ENCODE results near the gene MIA2. TPM values are rescaled to one million over a fixed set of nuclear protein-coding genes. Genes with fewer than 3 reads are reported as not detected.
A peak's percentile ranks its signal among the peaks of the same experiment; 100 is the strongest.

Gene MIA2
- total and polyA plus RNA-seq, 4 donors, result 39.2 to 106 (median 56.4) TPM

GRCh38 chr14:39433452-39433813, 199.7 kb downstream of the MIA2 start:
- peak overlapping the region; percentile 85 to 99 for H3K9ac ChIP-seq (ENCODE audit: low read depth in 1 of 2, low read length in 2 of 2)
- TF ChIP-seq RXRA (IDR thresholded peaks at IDR 0.05) (no peak), TAF1 (conservative IDR thresholded peaks at IDR 0.05) (no peak), JUND (IDR thresholded peaks at IDR 0.05) (no peak), SP1 (IDR thresholded peaks at IDR 0.05) (no peak), RAD21 (IDR thresholded peaks at IDR 0.05) (no peak)
- H3K27ac ChIP-seq (ENCODE audit: low read depth in 1 of 2, low read length in 2 of 2), result peak overlapping the region; percentile 89 to 97
- H3K4me1 ChIP-seq (ENCODE audit: control insufficient read depth in 4 of 4, insufficient read depth in 4 of 4, low read length in 3 of 4), result peaks cover 4 to 36% (median 19%) of the 10 kb centered on the region in 4 donors
- H3K9me3 ChIP-seq (ENCODE audit: control insufficient read depth in 4 of 4, low read length in 3 of 4), result no peaks in the 10 kb centered on the region
- no peaks in the 10 kb centered on the region for H3K27me3 ChIP-seq (ENCODE audit: control insufficient read depth in 4 of 4, insufficient read depth in 4 of 4, low read length in 3 of 4)
- no peak for DNase-seq (ENCODE audit: low spot score)
- peak overlapping the region; percentile 55 to 81 (median 60) for H3K4me3 ChIP-seq (ENCODE audit: low read depth in 1 of 3, low read length in 3 of 3)
- WGBS, result 10% methylated on average over 8 of the region's 8 CpGs
- no peaks in the 10 kb centered on the region for H3K36me3 ChIP-seq (ENCODE audit: control insufficient read depth in 4 of 4, insufficient read depth in 3 of 4, low read depth in 1 of 4, low read length in 3 of 4)

- H3K27ac ChIP-seq (ENCODE audit: low read depth in 1 of 2, low read length in 2 of 2), result no peak overlapping the region
Observed at GRCh38 chr14:39434401-39434800, 200.7 kb downstream of the MIA2 start.

GRCh38 chr14:39435241-39435640, 201.5 kb downstream of the MIA2 start:
- H3K36me3 ChIP-seq (ENCODE audit: control insufficient read depth in 4 of 4, insufficient read depth in 3 of 4, low read depth in 1 of 4, low read length in 3 of 4), result no peaks in the 10 kb centered on the region
- no peaks in the 10 kb centered on the region for H3K27me3 ChIP-seq (ENCODE audit: control insufficient read depth in 4 of 4, insufficient read depth in 4 of 4, low read length in 3 of 4)
- 90% methylated on average over 6 of the region's 6 CpGs for WGBS
- H3K4me1 ChIP-seq (ENCODE audit: control insufficient read depth in 4 of 4, insufficient read depth in 4 of 4, low read length in 3 of 4), result peaks cover 3 to 21% (median 12%) of the 10 kb centered on the region in 4 donors
- no peak overlapping the region for H3K4me3 ChIP-seq (ENCODE audit: low read depth in 1 of 3, low read length in 3 of 3)
- no peak for DNase-seq (ENCODE audit: low spot score)
- H3K9me3 ChIP-seq (ENCODE audit: control insufficient read depth in 4 of 4, low read length in 3 of 4), result no peaks in the 10 kb centered on the region
- no peak overlapping the region for H3K27ac ChIP-seq (ENCODE audit: low read depth in 1 of 2, low read length in 2 of 2)
- no peak overlapping the region for H3K9ac ChIP-seq (ENCODE audit: low read depth in 1 of 2, low read length in 2 of 2)
- TF ChIP-seq SP1 (IDR thresholded peaks at IDR 0.05), result no peak
- TF ChIP-seq FOXA1 (IDR thresholded peaks at IDR 0.05), result no peak
- TF ChIP-seq, protein P1, sequence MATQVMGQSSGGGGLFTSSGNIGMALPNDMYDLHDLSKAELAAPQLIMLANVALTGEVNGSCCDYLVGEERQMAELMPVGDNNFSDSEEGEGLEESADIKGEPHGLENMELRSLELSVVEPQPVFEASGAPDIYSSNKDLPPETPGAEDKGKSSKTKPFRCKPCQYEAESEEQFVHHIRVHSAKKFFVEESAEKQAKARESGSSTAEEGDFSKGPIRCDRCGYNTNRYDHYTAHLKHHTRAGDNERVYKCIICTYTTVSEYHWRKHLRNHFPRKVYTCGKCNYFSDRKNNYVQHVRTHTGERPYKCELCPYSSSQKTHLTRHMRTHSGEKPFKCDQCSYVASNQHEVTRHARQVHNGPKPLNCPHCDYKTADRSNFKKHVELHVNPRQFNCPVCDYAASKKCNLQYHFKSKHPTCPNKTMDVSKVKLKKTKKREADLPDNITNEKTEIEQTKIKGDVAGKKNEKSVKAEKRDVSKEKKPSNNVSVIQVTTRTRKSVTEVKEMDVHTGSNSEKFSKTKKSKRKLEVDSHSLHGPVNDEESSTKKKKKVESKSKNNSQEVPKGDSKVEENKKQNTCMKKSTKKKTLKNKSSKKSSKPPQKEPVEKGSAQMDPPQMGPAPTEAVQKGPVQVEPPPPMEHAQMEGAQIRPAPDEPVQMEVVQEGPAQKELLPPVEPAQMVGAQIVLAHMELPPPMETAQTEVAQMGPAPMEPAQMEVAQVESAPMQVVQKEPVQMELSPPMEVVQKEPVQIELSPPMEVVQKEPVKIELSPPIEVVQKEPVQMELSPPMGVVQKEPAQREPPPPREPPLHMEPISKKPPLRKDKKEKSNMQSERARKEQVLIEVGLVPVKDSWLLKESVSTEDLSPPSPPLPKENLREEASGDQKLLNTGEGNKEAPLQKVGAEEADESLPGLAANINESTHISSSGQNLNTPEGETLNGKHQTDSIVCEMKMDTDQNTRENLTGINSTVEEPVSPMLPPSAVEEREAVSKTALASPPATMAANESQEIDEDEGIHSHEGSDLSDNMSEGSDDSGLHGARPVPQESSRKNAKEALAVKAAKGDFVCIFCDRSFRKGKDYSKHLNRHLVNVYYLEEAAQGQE (IDR thresholded peaks at IDR 0.05), result no peak
- TF ChIP-seq JUND (IDR thresholded peaks at IDR 0.05), result no peak
- TF ChIP-seq FOXA2 (IDR thresholded peaks at IDR 0.05), result no peak
- TF ChIP-seq EGR1 (IDR thresholded peaks at IDR 0.05; ENCODE audit: low read depth in 2 of 2), result no peak
- no peak for TF ChIP-seq TAF1 (conservative IDR thresholded peaks at IDR 0.05)
- TF ChIP-seq HNF4G (IDR thresholded peaks at IDR 0.05), result no peak
- TF ChIP-seq RXRA (IDR thresholded peaks at IDR 0.05), result no peak
- TF ChIP-seq ZBTB33 (IDR thresholded peaks at IDR 0.05), result no peak
- no peak for TF ChIP-seq YY1 (IDR thresholded peaks at IDR 0.05)
- TF ChIP-seq NR2F2 (IDR thresholded peaks at IDR 0.05), result no peak
- TF ChIP-seq GABPA (IDR thresholded peaks at IDR 0.05 in 1 of 2, conservative IDR thresholded peaks at IDR 0.05 in 1 of 2), result no peak

More at GRCh38 chr14:39434401-39434800, 200.7 kb downstream of the MIA2 start:
- Histone ChIP-seq H3K4me1 (ENCODE audit: control insufficient read depth in 4 of 4, insufficient read depth in 4 of 4, low read length in 3 of 4) (peaks cover 4 to 29% (median 19%) of the 10 kb centered on the region in 4 donors), H3K9me3 (ENCODE audit: control insufficient read depth in 4 of 4, low read length in 3 of 4) (no peaks in the 10 kb centered on the region), H3K36me3 (ENCODE audit: control insufficient read depth in 4 of 4, insufficient read depth in 3 of 4, low read depth in 1 of 4, low read length in 3 of 4) (no peaks in the 10 kb centered on the region), H3K4me3 (ENCODE audit: low read depth in 1 of 3, low read length in 3 of 3) (no peak overlapping the region), H3K9ac (ENCODE audit: low read depth in 1 of 2, low read length in 2 of 2) (no peak overlapping the region), H3K27me3 (ENCODE audit: control insufficient read depth in 4 of 4, insufficient read depth in 4 of 4, low read length in 3 of 4) (no peaks in the 10 kb centered on the region)
- TF ChIP-seq, protein P2, sequence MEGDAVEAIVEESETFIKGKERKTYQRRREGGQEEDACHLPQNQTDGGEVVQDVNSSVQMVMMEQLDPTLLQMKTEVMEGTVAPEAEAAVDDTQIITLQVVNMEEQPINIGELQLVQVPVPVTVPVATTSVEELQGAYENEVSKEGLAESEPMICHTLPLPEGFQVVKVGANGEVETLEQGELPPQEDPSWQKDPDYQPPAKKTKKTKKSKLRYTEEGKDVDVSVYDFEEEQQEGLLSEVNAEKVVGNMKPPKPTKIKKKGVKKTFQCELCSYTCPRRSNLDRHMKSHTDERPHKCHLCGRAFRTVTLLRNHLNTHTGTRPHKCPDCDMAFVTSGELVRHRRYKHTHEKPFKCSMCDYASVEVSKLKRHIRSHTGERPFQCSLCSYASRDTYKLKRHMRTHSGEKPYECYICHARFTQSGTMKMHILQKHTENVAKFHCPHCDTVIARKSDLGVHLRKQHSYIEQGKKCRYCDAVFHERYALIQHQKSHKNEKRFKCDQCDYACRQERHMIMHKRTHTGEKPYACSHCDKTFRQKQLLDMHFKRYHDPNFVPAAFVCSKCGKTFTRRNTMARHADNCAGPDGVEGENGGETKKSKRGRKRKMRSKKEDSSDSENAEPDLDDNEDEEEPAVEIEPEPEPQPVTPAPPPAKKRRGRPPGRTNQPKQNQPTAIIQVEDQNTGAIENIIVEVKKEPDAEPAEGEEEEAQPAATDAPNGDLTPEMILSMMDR (IDR thresholded peaks at IDR 0.05; ENCODE audit: low read depth, low read length, missing input control), result no peak
- TF ChIP-seq RXRA (IDR thresholded peaks at IDR 0.05) (no peak), YY1 (IDR thresholded peaks at IDR 0.05) (no peak), EGR1 (IDR thresholded peaks at IDR 0.05; ENCODE audit: low read depth in 2 of 2) (no peak), TAF1 (conservative IDR thresholded peaks at IDR 0.05) (no peak), FOXA2 (IDR thresholded peaks at IDR 0.05) (no peak), RAD21 (IDR thresholded peaks at IDR 0.05) (no peak), FOXA1 (IDR thresholded peaks at IDR 0.05) (no peak), GABPA (IDR thresholded peaks at IDR 0.05 in 1 of 2, conservative IDR thresholded peaks at IDR 0.05 in 1 of 2) (no peak), NR2F2 (IDR thresholded peaks at IDR 0.05) (no peak)
- TF ChIP-seq, protein P3, sequence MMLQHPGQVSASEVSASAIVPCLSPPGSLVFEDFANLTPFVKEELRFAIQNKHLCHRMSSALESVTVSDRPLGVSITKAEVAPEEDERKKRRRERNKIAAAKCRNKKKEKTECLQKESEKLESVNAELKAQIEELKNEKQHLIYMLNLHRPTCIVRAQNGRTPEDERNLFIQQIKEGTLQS (IDR thresholded peaks at IDR 0.05), result no peak
- WGBS, result 83% methylated on average over 2 of the region's 2 CpGs
- DNase-seq (ENCODE audit: low spot score), result no peak

Data from liver (tissue), 9 donors.